AG20443 (cell line): ENCODE measurements around the gene ZNF80.
"Not testable (repeated sequence)": the region's sequence is repeated elsewhere in the genome, so short reads cannot be mapped to it uniquely, and the experiment has no call there.

Source experiments
- DNase-seq: peaks from one replicate; pipeline ENCODE4 v3.0.0; 2012; ENCODE audit warnings: low spot score, mixed read lengths

The ZNF80 gene

DNA sequence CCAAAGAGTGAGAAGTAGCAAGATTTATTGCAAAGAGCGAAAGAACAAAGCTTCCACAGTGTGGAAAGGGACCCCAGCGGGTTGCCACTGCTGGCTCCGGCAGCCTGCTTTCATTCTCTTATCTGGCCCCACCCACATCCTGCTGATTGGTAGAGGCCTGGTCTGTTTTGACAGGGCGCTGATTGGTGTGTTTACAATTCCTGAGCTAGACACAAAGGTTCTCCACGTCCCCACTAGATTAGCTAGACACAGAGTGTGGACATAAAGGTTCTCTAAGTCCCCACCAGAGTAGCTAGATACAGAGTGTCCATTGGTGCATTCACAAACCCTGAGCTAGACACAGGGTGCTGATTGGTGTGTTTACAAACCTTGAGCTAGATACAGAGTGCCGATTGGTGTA is at the start of gene ZNF80:
TSS of gene ZNF80 (minus strand) at position 101 of the 400 bp plus-strand sequence. CDS start 504 bp downstream, outside the sequence.
- not testable (repeated sequence) for DNase-seq

- DNase-seq, result no peak
Observed at GRCh38 chr3:114286266-114286665, 48.9 kb upstream of the ZNF80 start.

- DNase-seq, result no peak
Observed at GRCh38 chr3:114285648-114286230, 48.4 kb upstream of the ZNF80 start.

DNA sequence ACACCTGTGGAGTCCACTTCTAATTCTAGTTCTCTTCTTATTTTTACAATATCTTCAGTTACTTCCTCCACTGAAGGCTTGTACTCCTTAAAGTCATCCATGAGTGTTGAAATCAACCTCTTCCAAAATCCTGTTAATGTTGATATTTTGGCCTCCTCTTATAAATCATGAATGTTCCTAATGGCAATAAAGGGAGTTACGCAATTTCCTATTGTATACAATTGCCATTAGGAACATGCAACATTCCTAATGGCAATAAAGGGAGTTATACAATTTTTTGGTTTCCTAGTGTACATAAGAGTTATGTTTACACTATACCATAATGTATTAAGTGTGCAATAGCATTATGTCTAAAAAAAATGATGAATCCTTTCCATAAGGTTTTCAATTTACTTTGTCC is 47.3 kb upstream of the ZNF80 start:
- no peak for DNase-seq

DNA sequence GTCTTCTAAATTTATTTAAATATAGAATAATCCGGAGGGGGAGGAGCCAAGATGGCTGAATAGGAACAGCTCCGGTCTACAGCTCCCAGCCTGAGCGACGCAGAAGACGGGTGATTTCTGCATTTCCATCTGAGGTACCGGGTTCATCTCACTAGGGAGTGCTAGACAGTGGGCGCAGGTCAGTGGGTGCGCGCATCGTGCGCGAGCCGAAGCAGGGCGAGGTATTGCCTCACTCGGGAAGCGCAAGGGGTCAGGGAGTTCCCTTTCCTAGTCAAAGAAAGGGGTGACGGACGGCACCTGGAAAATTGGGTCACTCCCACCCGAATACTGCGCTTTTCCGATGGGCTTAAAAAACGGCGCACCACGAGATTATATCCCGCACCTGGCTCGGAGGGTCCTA is 39.5 kb upstream of the ZNF80 start:
- not testable (repeated sequence) for DNase-seq

GRCh38 chr3:114274929-114275328 is 37.6 kb upstream of the ZNF80 start:
- DNase-seq, result no peak

- DNase-seq, result no peak
Observed at GRCh38 chr3:114272271-114272670, 34.9 kb upstream of the ZNF80 start.

GRCh38 chr3:114270019-114270418 is 32.6 kb upstream of the ZNF80 start:
- no peak for DNase-seq

- DNase-seq, result no peak
Observed at GRCh38 chr3:114260152-114260551, 22.8 kb upstream of the ZNF80 start.

DNA sequence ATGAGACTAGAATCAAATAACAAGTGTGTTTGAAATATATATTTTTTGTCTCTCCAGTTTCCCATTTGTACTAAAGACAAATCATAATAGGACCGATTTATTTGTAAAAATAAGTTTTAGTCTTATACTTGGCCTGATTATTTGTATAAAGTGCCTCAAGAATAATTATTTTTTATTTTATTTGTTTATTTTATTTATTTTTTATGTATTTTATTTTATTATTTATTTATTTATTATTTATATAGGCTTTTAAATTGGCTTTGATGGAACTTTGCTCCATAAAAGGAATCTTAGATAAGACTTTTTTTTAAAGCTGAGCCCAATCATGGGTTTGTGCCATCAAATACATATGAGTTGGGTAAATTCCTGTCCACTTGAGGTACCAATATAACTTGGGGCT is 22.2 kb upstream of the ZNF80 start:
- DNase-seq, result no peak

- DNase-seq, result no peak
Observed at GRCh38 chr3:114253505-114253904, 16.1 kb upstream of the ZNF80 start.

DNA sequence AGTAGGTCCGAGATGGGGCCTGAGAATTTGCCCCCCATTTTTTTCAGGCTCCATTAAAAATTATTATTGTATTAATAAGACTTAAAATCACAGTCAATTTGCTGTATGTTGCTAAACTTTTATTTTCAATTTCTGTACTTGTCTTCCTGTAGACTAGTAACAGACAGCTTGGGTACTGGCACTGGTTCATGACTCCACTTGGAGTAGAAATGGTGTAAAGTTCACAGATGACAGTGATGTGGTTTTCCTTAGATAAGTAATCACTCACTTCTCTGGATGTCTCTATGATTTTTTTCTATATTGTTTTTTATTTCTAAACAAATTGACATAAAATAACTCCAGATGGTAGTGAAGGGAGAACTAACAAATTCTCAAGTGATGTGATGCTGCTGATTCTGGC is 15.6 kb upstream of the ZNF80 start:
- DNase-seq, result no peak

DNA sequence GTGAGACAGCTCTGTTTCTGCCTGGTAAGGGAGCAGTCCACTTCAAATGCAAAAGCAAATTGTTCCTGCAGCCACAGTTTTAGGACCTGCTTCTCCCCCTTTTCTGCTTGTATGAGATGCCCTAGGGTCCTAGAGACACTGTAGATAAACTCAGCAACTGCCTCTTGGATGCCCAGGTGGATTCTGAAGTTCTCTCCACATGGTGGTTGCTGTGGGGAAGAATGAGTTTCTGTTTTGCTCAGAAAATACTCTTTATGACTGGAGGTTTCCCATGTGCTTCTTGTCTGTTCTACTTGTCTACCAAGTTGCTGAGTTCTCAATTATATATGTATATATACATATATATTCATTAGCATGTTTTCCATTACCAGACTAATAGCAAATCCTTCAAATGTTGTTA is 5.6 kb upstream of the ZNF80 start:
- no peak for DNase-seq

- DNase-seq, result no peak
Observed at GRCh38 chr3:114241262-114241661, 3.9 kb upstream of the ZNF80 start.

DNA sequence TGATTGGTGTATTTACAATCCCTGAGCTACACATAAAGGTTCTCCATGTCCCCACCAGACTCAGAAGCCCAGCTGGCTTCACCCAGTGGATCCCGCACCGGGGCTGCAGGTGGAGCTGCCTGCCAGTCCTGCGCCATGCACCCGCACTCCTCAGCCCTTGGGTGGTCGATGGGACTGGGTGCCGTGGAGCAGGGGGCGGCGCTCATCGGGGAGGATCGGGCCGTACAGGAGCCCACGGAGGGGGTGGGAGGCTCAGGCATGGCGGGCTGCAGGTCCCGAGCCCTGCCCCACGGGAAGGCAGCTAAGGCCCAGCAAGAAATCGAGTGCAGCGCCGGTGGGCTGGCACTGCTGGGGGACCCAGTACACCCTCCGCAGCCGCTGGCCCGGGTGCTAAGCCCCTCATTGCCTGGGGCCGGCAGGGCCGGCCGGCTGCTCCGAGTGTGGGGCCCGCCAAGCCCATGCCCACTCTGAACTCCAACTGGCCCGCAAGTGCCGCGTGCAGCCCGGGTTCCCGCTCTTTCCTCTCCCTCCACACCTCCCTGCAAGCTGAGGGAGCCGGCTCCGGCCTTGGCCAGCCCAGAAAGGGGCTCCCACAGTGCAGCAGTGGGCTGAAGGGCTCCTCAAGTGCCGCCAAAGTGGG is 888 bp upstream of the ZNF80 start:
- DNase-seq, result not testable (repeated sequence)

- no peak for DNase-seq
Observed at GRCh38 chr3:114235431-114235830, 1.9 kb downstream of the ZNF80 start.

- no peak for DNase-seq
Observed at GRCh38 chr3:114234745-114235144, 2.6 kb downstream of the ZNF80 start.

- no peak for DNase-seq
Observed at GRCh38 chr3:114231616-114232015, 5.8 kb downstream of the ZNF80 start.

DNA sequence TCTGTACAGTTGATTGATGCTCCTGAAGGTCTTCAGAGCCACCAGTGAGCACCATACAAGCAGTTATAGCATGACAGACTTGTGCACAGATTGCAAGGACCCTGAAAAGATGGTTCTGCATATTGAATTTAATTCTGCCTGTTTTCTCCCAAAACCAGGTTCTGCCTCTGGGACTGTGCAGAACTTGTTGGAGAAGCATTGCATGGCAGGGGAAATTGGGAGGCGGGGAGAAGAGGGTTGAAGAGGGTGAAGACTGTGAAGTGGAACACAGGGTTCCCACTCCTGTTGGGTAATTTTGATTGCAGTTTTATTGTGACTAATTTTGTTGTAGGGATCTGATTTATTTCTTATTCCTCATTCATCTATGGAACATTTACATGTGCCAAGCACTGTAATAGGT is 10.3 kb downstream of the ZNF80 start:
- no peak for DNase-seq

DNA sequence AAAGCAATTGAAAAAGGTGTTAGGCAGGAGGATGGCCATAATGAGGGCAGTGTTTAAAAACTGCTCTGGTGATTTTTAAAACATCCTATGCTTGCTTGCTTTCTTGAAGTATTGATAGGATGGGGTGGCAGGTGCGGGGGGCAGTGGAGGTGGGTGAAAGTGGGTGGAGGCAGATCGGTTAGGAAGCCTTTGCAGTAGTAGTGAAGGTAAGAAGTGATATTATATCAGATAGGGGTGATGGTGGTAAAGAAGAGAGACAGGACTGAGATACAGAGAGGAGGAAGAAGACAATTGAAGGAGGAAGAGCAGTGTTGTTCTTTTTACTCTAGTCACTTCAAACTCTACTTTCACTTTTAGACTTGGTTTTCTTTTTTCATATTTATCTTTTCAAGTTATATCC is 11.1 kb downstream of the ZNF80 start:
- no peak for DNase-seq

DNA sequence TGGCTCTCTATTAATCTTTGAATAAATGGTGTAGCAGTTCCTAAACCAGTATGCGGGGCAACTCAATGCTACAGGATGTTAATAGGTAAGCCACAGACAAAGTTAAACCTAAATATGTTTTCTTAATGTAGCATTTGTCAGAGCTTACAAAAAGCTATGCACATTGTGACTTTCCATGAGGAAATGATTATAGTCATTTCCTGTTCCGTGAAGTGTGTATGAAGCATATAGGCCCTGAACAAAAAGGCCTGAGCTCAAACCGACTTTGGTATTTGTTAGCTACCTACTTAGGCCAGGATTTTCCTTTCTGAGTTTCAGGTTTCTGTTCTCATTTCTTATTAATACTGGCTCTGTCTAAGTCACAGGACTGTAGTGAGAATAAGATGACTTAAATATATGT is 14.2 kb downstream of the ZNF80 start:
- DNase-seq, result no peak

- no peak for DNase-seq
Observed at GRCh38 chr3:114221881-114222264, 15.5 kb downstream of the ZNF80 start.

DNA sequence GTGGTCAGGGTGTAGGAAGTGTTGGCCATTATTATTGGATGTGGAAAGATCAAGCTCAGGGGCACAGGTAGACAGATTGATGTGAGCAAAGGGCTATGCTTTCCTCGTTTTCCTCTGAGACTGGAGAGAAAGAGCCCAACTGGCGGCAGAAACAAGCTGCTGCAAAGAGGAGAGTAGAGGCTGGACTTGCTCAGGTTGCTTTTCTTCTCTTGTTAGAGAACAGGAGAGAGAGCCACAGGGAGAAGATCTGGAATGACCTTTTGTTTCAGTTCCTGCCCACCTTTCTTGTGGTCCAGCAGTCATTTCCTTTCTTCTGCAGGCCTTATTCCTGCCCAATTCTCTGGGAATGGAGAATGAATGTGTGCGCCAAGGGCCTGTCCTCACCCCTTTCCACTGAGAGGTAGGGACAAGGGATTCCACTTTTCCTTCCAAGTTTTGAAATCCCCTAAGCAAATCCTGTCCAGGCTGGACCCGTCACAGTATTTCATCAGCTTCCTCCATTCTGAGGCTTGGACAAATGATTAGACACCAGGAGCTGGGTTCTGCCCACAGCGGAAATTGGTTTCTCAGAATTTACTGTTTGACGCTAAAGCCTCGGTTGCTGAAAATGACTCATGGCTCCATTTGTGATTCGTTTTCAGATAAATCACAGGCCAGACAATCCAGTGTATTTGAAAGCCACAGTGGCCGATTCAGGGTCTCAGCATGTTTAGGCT is 16.1 kb downstream of the ZNF80 start:
- no peak for DNase-seq

GRCh38 chr3:114219741-114220140 is 17.6 kb downstream of the ZNF80 start:
- DNase-seq, result no peak
